Activated CD8-positive, alpha-beta T cell treated with anti-CD3 and anti-CD28 coated beads for 36 hours (primary cell): Measurements from ENCODE around the gene LIPT2. TPM values are rescaled to one million over a fixed set of nuclear protein-coding genes. Genes with fewer than 3 reads are reported as not detected.
"Not testable (repeated sequence)": the region's sequence is repeated elsewhere in the genome, so short reads cannot be mapped to it uniquely, and the experiment has no call there.

ENCODE experiments used
- ATAC-seq: fragments of 200-7000 bp; cut with Tn5 transposase; one replicate; pipeline ENCODE4 v1.10.0; 2021; ENCODE audit warnings: mild to moderate bottlenecking, moderate library complexity
- CTCF ChIA-PET: fragments of 350-600 bp; sonication (Branson Sonifier 250); formaldehyde crosslinking; loops from one replicate; lab custom pipeline; 2021; ENCODE audit warnings: antibody characterized with exemption; lab: Charles Lee
- POLR2A ChIA-PET: fragments of 350-600 bp; sonication (Branson Sonifier 250); formaldehyde crosslinking; loops from one replicate; lab custom pipeline; 2021; ENCODE audit warnings: antibody characterized with exemption; lab: Charles Lee
- DNase-seq: peaks from one replicate; pipeline ENCODE4 v3.0.0-alpha.2; 2020
- H3K27ac Mint-ChIP-seq: one replicate; pipeline ENCODE4 v1.8.0; 2021; ENCODE audit warnings: mild to moderate bottlenecking, mixed read lengths
- H3K27me3 Mint-ChIP-seq: one replicate; pipeline ENCODE4 v1.8.0; 2021; ENCODE audit warnings: mixed read lengths
- H3K36me3 Mint-ChIP-seq: one replicate; pipeline ENCODE4 v1.8.0; 2021; ENCODE audit warnings: low read depth, mixed read lengths
- H3K4me1 Mint-ChIP-seq: one replicate; pipeline ENCODE4 v1.8.0; 2021; ENCODE audit warnings: low read depth, mixed read lengths
- H3K4me3 Mint-ChIP-seq: one replicate; pipeline ENCODE4 v1.8.0; 2021; ENCODE audit warnings: mild to moderate bottlenecking, moderate library complexity, mixed read lengths
- H3K9me3 Mint-ChIP-seq: one replicate; pipeline ENCODE4 v1.8.0; 2021; ENCODE audit warnings: mixed read lengths
- intact Hi-C: fragments of 100-400 bp; cut with micrococcal nuclease; formaldehyde crosslinking; loops from one replicate; pipeline ENCODE4 v1.10.0; 2022
- total RNA-seq, 2 experiments: library from RNA; stranded (reverse); gene quantifications; one replicate each; pipeline ENCODE4 v1.2.3, GENCODE V29; 2021
- TF ChIP-seq, protein P1 (sequence below): fragments of 200-600 bp; IDR thresholded peaks from one replicate; pipeline ENCODE4 v1.8.0; 2022; ENCODE audit warnings: antibody characterized with exemption, mild to moderate bottlenecking

The LIPT2 gene
- total RNA-seq, 2 experiments from 2014 or later, result 5.9 to 6.8 TPM

DNA sequence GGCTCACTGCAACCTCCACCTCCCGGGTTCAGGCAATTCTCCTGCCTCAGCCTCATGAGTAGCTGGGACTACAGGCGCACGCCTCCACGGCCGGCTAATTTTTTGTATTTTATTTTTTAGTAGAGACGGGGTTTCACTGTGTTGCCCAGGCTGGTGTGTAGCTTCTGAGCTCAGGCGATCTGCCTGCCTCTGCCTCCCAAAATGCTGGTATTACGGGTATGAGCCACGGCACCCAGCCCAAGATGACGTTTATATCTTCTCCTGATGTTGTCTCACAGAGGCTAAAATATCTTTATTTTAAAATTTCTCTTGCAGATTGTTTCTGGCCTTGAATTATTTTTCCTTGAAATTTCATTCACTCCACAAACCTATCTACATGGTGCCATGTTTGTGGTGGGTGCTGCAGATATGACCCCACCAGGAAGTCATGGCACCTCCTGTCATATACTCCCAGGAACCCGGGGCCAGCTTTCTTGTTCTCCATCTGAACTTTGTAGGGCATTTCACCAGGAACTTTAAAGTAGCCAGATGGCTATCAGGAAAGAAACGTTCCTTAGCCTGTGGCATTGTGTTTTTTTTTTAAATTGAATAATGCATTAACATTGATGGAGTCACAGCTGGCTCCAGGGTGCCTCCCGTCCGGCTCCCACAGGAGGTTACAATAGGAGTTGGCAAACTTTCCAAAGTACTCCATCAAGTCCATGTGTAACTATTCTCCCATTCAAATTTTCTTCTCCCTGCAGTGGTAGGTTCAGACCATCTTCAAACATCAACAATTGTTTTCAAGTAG lies 42.0 kb upstream of the LIPT2 start:
- POLR2A ChIA-PET, result no interaction called here
- H3K27me3 Mint-ChIP-seq, result peaks cover 5% of the 10 kb centered on the region
- TF ChIP-seq, protein P1, sequence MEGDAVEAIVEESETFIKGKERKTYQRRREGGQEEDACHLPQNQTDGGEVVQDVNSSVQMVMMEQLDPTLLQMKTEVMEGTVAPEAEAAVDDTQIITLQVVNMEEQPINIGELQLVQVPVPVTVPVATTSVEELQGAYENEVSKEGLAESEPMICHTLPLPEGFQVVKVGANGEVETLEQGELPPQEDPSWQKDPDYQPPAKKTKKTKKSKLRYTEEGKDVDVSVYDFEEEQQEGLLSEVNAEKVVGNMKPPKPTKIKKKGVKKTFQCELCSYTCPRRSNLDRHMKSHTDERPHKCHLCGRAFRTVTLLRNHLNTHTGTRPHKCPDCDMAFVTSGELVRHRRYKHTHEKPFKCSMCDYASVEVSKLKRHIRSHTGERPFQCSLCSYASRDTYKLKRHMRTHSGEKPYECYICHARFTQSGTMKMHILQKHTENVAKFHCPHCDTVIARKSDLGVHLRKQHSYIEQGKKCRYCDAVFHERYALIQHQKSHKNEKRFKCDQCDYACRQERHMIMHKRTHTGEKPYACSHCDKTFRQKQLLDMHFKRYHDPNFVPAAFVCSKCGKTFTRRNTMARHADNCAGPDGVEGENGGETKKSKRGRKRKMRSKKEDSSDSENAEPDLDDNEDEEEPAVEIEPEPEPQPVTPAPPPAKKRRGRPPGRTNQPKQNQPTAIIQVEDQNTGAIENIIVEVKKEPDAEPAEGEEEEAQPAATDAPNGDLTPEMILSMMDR, result no peak

DNA sequence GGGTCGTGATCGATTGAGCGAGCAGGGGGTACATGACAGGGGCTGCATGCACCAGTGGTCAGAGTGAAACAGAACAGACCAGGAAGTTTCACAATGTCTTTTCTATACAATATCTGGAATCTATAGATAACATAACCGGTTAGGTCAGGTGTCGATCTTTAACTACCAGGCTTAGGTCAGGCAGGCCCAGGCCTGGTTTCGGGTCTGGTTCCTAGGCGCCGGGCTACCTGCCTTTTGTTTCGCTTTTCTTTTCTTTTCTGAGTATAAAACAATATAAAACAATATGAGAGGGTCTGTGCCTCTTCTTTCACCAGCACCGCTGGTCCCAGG lies 41.4 kb upstream of the LIPT2 start:
- H3K27ac Mint-ChIP-seq, H3K4me1 Mint-ChIP-seq, CTCF ChIA-PET, DNase-seq, H3K4me3 Mint-ChIP-seq, intact Hi-C loops, POLR2A ChIA-PET, H3K27me3 Mint-ChIP-seq, H3K36me3 Mint-ChIP-seq, ATAC-seq, H3K9me3 Mint-ChIP-seq: not testable (repeated sequence)

More for the DNA sequence above, 42.0 kb upstream of the LIPT2 start:
- ATAC-seq, result no peak
- Mint-ChIP-seq H3K4me1 (no peaks in the 10 kb centered on the region), H3K9me3 (peaks cover 6% of the 10 kb centered on the region), H3K4me3 (no peak overlapping the region), H3K27ac (no peak overlapping the region), H3K36me3 (peaks cover 2% of the 10 kb centered on the region)
- intact Hi-C loops, result no loop called here
- DNase-seq, result no peak
- CTCF ChIA-PET, result interaction anchor here (0.8 kb wide), 1 partner anchor 82 kb away, joined by 3 read pairs; no protein-coding TSS in a partner anchor

DNA sequence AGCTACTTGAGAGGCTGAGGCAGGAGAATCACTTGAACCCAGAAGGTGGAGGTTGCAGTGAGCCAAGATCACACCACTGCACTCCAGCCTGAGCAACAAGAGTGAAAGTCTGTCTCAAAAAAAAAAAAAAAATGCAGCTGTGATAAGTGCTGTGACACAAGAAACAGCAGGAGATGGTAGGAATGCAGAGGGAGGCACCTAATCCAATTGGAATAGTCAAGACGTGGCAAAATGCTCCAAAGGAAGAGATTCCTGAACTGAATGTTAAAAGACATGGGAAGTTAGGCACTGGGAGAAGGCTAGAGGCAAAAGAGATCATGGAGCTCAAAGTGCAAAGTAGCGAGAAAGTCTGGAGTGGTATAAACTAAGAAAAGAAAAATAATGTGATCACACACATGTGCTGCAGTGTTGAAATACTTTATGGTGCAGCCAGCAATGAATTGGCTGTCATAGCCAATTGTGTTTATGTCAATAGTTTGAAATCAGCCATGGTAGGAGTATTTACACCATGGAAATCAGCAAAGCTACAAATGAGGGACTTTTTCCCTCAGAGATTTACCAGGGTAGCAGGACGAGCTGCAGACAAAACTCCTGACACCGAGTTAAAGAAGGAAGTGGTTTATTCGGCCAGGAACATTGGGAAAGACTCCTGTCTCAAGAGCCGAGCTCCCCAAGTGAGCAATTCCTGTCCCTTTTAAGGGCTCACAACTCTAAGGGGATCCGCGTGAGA lies 40.9 kb upstream of the LIPT2 start:
- H3K4me3 Mint-ChIP-seq, result no peak overlapping the region
- H3K9me3 Mint-ChIP-seq, result peaks cover 6% of the 10 kb centered on the region
- H3K4me1 Mint-ChIP-seq, result no peaks in the 10 kb centered on the region
- ChIA-PET CTCF (no interaction called here), POLR2A (no interaction called here)
- ATAC-seq (no peak), DNase-seq (no peak)
- no peak overlapping the region for H3K27ac Mint-ChIP-seq
- H3K27me3 Mint-ChIP-seq, result peaks cover 5% of the 10 kb centered on the region
- intact Hi-C loops, result no loop called here
- TF ChIP-seq, protein P1, result no peak
- peaks cover 2% of the 10 kb centered on the region for H3K36me3 Mint-ChIP-seq

DNA sequence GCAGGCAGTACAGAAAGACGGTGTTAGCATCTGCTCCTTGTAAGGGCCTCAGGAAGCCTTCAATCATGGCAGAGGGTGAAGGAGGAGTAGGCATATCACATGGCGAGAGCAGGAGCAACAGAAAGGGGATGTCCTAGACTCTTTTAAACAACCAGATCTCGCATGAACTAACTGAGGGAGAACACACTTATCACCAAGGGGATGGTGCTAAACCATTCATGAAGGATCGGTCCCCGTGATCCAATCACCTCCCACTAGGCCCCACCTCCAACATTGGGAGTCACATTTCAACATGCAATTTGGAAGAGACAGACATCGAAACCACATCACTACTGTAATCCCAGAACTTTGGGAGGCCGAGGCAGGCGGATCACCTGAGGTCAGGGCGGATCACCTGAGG lies 39.9 kb upstream of the LIPT2 start:
- no peak for ATAC-seq
- intact Hi-C loops, result no loop called here
- CTCF ChIA-PET, result no interaction called here
- Mint-ChIP-seq H3K9me3 (peaks cover 6% of the 10 kb centered on the region), H3K36me3 (peaks cover 2% of the 10 kb centered on the region), H3K27ac (no peak overlapping the region), H3K4me3 (no peak overlapping the region), H3K4me1 (no peaks in the 10 kb centered on the region), H3K27me3 (peaks cover 5% of the 10 kb centered on the region)
- no peak for DNase-seq
- TF ChIP-seq, protein P1, result no peak
- POLR2A ChIA-PET, result no interaction called here

DNA sequence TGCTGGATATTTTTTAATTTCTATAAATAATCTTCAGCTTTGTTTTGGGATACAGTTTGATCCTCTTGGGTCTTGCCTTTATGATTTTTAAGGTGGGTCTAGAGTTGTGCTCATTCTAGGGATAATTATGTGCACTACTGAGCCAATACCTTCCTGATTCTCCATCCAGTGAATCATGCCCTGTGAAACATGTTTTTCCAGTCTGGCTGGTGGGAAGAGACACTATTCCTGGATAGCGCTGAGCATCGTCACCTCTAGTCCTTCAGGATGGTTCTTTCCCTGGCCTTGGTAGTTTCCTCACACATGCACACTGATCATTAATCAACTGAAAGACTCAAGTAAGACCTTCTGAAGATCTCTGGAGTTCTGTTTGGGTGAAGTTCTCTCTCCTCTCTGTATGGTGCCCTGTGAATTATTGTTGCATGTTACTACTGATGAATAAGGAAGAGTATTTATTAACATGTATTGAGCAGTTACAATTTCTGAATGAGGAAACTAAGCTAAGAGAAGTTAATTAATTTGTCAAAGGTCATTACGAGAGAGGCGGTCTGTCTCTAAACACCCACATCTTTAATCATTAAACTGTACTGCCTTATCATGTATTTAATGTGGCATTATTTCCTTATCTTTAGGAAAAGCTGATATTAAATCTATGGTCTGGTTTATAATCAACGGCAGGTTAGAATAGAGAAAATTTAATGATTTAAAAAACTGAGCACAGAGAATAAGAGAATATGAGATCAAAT lies 39.1 kb upstream of the LIPT2 start:
- Mint-ChIP-seq H3K27ac (no peak overlapping the region), H3K27me3 (peaks cover 5% of the 10 kb centered on the region), H3K36me3 (peaks cover 2% of the 10 kb centered on the region), H3K4me1 (no peaks in the 10 kb centered on the region), H3K9me3 (peaks cover 2% of the 10 kb centered on the region), H3K4me3 (no peak overlapping the region)
- POLR2A ChIA-PET, result no interaction called here
- CTCF ChIA-PET, result no interaction called here
- no peak for ATAC-seq
- TF ChIP-seq, protein P1, result no peak
- intact Hi-C loops, result no loop called here
- no peak for DNase-seq
